ENCODE results near the gene SH3BP5. TPM values are rescaled to one million over a fixed set of nuclear protein-coding genes. Genes with fewer than 3 reads are reported as not detected.

SH3BP5 gene
- total and polyA plus RNA-seq, 2 experiments from 2014 or later = 37.8 to 39.2 TPM

- DNase-seq = no peak
- no peaks in the 10 kb centered on the region for H3K27me3 ChIP-seq (replicated peaks; ENCODE audit: insufficient read depth)
- no peaks in the 10 kb centered on the region for H3K9me3 ChIP-seq (ENCODE audit: low read depth)
- no peak overlapping the region for H3K4me3 ChIP-seq
- peaks cover 87% of the 10 kb centered on the region for H3K36me3 ChIP-seq (ENCODE audit: low read depth)
- no peak for TF ChIP-seq EZH2phosphoT487 (IDR thresholded peaks at IDR 0.05; ENCODE audit: insufficient read depth, low read depth)
- no peak for TF ChIP-seq EZH2 (IDR thresholded peaks at IDR 0.05; ENCODE audit: insufficient read depth, poor library complexity, severe bottlenecking)
- no peaks in the 10 kb centered on the region; the same call in 1 of the 2 replicates for H3F3A ChIP-seq (ENCODE audit: insufficient read depth)
- H3K4me1 ChIP-seq (ENCODE audit: insufficient read depth) = peaks cover 3% of the 10 kb centered on the region; the same call in 1 of the 2 replicates
- whole genome bisulfite sequencing, 2 experiments (ENCODE audit: low coverage in 1 of 2, low lambda C conversion rate in 2 of 2, missing lambda C conversion rate in 2 of 2) = 62 to 85% methylated on average over 2 of the region's 2 CpGs
- no peak overlapping the region for H3K27ac ChIP-seq
- H2AFZ ChIP-seq = no peak overlapping the region
- no peaks in the 10 kb centered on the region for H4K20me1 ChIP-seq (ENCODE audit: insufficient read depth)
- H3K9me2 ChIP-seq (ENCODE audit: insufficient read depth) = no peaks in the 10 kb centered on the region
- H3K79me2 ChIP-seq (ENCODE audit: insufficient read depth) = peaks cover 55% of the 10 kb centered on the region
- in situ Hi-C loops (cut with MboI) = no loop called here
- no peak overlapping the region for H3K4me2 ChIP-seq (ENCODE audit: unreplicated experiment)
- H3K9ac ChIP-seq = no peak overlapping the region
Measured at GRCh38 chr3:15220661-15221060, 111.7 kb downstream of the SH3BP5 start.

- Histone ChIP-seq H2AFZ (no peak overlapping the region), H3K9me2 (ENCODE audit: insufficient read depth) (no peaks in the 10 kb centered on the region), H3K9ac (no peak overlapping the region), H3K4me2 (ENCODE audit: unreplicated experiment) (no peak overlapping the region), H4K20me1 (ENCODE audit: insufficient read depth) (no peaks in the 10 kb centered on the region), H3K27me3 (replicated peaks; ENCODE audit: insufficient read depth) (no peaks in the 10 kb centered on the region), H3K4me1 (ENCODE audit: insufficient read depth) (peaks cover 3% of the 10 kb centered on the region; the same call in 1 of the 2 replicates), H3K4me3 (no peak overlapping the region), H3K36me3 (ENCODE audit: low read depth) (peaks cover 87% of the 10 kb centered on the region), H3K9me3 (ENCODE audit: low read depth) (no peaks in the 10 kb centered on the region), H3K27ac (no peak overlapping the region), H3F3A (ENCODE audit: insufficient read depth) (no peaks in the 10 kb centered on the region; the same call in 1 of the 2 replicates), H3K79me2 (ENCODE audit: insufficient read depth) (peaks cover 57% of the 10 kb centered on the region)
- in situ Hi-C loops (cut with MboI) = no loop called here
- DNase-seq = no peak
- no peak for TF ChIP-seq EZH2 (IDR thresholded peaks at IDR 0.05; ENCODE audit: insufficient read depth, poor library complexity, severe bottlenecking)
- TF ChIP-seq EZH2phosphoT487 (IDR thresholded peaks at IDR 0.05; ENCODE audit: insufficient read depth, low read depth) = no peak
- WGBS, 2 experiments (ENCODE audit: low coverage in 1 of 2, low lambda C conversion rate in 2 of 2, missing lambda C conversion rate in 2 of 2) = 86 to 90% methylated on average over 8 of the region's 8 CpGs
Measured at GRCh38 chr3:15220056-15220455, 112.3 kb downstream of the SH3BP5 start.

GRCh38 chr3:15218689-15219088 is 113.7 kb downstream of the SH3BP5 start:
- H3K36me3 ChIP-seq (ENCODE audit: low read depth) = peaks cover 94% of the 10 kb centered on the region
- no peaks in the 10 kb centered on the region for H3K27me3 ChIP-seq (replicated peaks; ENCODE audit: insufficient read depth)
- no peaks in the 10 kb centered on the region for H3K9me2 ChIP-seq (ENCODE audit: insufficient read depth)
- no peaks in the 10 kb centered on the region for H4K20me1 ChIP-seq (ENCODE audit: insufficient read depth)
- no peak overlapping the region for H3K27ac ChIP-seq
- no peak overlapping the region for H2AFZ ChIP-seq
- H3K4me1 ChIP-seq (ENCODE audit: insufficient read depth) = peaks cover 3% of the 10 kb centered on the region; the same call in 1 of the 2 replicates
- H3K4me2 ChIP-seq (ENCODE audit: unreplicated experiment) = no peak overlapping the region
- peaks cover 67% of the 10 kb centered on the region for H3K79me2 ChIP-seq (ENCODE audit: insufficient read depth)
- DNase-seq = no peak
- no peaks in the 10 kb centered on the region for H3K9me3 ChIP-seq (ENCODE audit: low read depth)
- H3K4me3 ChIP-seq = no peak overlapping the region
- H3F3A ChIP-seq (ENCODE audit: insufficient read depth) = no peaks in the 10 kb centered on the region; the same call in 1 of the 2 replicates
- in situ Hi-C loops (cut with MboI) = no loop called here
- TF ChIP-seq EZH2 (IDR thresholded peaks at IDR 0.05; ENCODE audit: insufficient read depth, poor library complexity, severe bottlenecking) (no peak), EZH2phosphoT487 (IDR thresholded peaks at IDR 0.05; ENCODE audit: insufficient read depth, low read depth) (no peak)
- no peak overlapping the region for H3K9ac ChIP-seq

- WGBS, 2 experiments (ENCODE audit: low coverage in 1 of 2, low lambda C conversion rate in 2 of 2, missing lambda C conversion rate in 2 of 2) = 98 to 100% methylated on average over 2 of the region's 2 CpGs
- Histone ChIP-seq H3K9ac (no peak overlapping the region), H3K4me3 (no peak overlapping the region), H3K27me3 (replicated peaks; ENCODE audit: insufficient read depth) (no peaks in the 10 kb centered on the region), H2AFZ (no peak overlapping the region), H3K9me3 (ENCODE audit: low read depth) (no peaks in the 10 kb centered on the region), H3K4me2 (ENCODE audit: unreplicated experiment) (no peak overlapping the region), H4K20me1 (ENCODE audit: insufficient read depth) (no peaks in the 10 kb centered on the region), H3K36me3 (ENCODE audit: low read depth) (peaks cover 94% of the 10 kb centered on the region), H3K4me1 (ENCODE audit: insufficient read depth) (peaks cover 3% of the 10 kb centered on the region; the same call in 1 of the 2 replicates), H3K79me2 (ENCODE audit: insufficient read depth) (peaks cover 76% of the 10 kb centered on the region), H3K27ac (no peak overlapping the region), H3K9me2 (ENCODE audit: insufficient read depth) (no peaks in the 10 kb centered on the region), H3F3A (ENCODE audit: insufficient read depth) (no peaks in the 10 kb centered on the region; the same call in 1 of the 2 replicates)
- in situ Hi-C loops (cut with MboI) = no loop called here
- no peak for DNase-seq
- TF ChIP-seq EZH2 (IDR thresholded peaks at IDR 0.05; ENCODE audit: insufficient read depth, poor library complexity, severe bottlenecking) (no peak), EZH2phosphoT487 (IDR thresholded peaks at IDR 0.05; ENCODE audit: insufficient read depth, low read depth) (no peak)
Measured at GRCh38 chr3:15217841-15218267, 114.5 kb downstream of the SH3BP5 start.
